Measurements from ENCODE around the gene PDE5A. TPM values are rescaled to one million over a fixed set of nuclear protein-coding genes. Genes with fewer than 3 reads are reported as not detected.

Gene PDE5A
- total RNA-seq, 2 donors from 2014 or later: 12.5 to 31.9 TPM

DNA sequence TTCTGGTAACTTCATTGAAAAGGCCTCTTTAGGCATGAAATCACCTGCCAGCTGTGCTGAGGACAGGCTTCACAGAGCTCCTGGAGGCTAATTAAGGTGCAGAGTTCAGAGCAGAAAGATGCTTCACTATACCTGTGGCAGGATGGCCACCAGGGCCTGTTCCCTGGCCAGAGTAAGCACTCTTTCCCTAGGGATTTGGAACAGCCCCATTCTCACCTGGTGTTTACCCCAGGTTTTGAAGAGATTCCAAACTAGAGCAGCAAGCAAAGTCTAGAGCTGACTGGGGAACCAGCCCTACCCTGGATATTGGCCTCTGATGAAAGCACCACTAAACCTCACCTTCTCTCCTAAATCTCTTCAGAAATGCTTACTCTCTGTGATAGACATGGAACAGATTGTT lies 148.8 kb downstream of the PDE5A start:
- no peak for DNase-seq
- Histone ChIP-seq H3K27me3 (no peaks in the 10 kb centered on the region), H3K9me3 (no peaks in the 10 kb centered on the region), H3K4me3 (no peak overlapping the region), H3K4me1 (no peaks in the 10 kb centered on the region), H3K27ac (no peak overlapping the region), H3K36me3 (replicated peaks in 1 of 2; ENCODE audit: insufficient read depth in 1 of 2, low read depth in 2 of 2) (peaks cover 0 to 1% of the 10 kb centered on the region in 2 donors)
- no peak for TF ChIP-seq POLR2A (IDR thresholded peaks at IDR 0.05)
- TF ChIP-seq, protein P1, sequence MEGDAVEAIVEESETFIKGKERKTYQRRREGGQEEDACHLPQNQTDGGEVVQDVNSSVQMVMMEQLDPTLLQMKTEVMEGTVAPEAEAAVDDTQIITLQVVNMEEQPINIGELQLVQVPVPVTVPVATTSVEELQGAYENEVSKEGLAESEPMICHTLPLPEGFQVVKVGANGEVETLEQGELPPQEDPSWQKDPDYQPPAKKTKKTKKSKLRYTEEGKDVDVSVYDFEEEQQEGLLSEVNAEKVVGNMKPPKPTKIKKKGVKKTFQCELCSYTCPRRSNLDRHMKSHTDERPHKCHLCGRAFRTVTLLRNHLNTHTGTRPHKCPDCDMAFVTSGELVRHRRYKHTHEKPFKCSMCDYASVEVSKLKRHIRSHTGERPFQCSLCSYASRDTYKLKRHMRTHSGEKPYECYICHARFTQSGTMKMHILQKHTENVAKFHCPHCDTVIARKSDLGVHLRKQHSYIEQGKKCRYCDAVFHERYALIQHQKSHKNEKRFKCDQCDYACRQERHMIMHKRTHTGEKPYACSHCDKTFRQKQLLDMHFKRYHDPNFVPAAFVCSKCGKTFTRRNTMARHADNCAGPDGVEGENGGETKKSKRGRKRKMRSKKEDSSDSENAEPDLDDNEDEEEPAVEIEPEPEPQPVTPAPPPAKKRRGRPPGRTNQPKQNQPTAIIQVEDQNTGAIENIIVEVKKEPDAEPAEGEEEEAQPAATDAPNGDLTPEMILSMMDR (IDR thresholded peaks at IDR 0.05): no peak
- intact Hi-C loops (cut with DNase I): no loop called here
- ATAC-seq: no peak

DNA sequence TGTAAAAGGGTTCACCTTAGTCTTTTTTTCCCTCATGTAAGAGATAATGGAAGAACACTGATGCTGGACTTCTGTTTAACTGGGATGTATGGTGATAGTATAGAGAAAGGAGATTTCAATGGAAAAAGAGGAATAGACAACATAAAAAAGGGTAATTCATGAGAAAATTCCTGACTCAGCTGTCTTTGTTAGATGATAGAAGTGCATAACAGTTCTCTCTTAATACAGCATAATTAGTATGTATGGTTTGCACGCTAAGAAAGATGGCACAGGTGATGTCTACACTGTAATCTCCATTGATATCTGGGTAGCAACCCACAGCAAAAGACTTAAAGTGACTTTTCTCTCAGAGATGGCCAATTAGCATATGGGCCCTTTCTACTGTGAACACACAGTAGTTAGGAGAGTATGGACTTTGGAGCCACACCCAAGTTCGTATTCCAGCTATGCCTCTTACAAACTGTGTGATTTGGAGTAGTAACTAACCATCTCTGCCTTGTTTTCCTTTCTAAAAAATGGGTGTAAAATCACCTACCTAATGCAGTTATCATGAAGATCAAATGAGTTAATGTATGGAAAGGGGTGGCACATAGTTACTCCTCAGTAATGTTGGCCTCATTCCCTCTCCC lies 149.3 kb downstream of the PDE5A start:
- Histone ChIP-seq H3K9me3 (no peaks in the 10 kb centered on the region), H3K4me1 (no peaks in the 10 kb centered on the region), H3K27me3 (no peaks in the 10 kb centered on the region), H3K4me3 (no peak overlapping the region), H3K27ac (no peak overlapping the region), H3K36me3 (replicated peaks in 1 of 2; ENCODE audit: insufficient read depth in 1 of 2, low read depth in 2 of 2) (peaks cover 0 to 1% of the 10 kb centered on the region in 2 donors)
- no peak for TF ChIP-seq POLR2A (IDR thresholded peaks at IDR 0.05)
- TF ChIP-seq, protein P1 (IDR thresholded peaks at IDR 0.05): no peak
- ATAC-seq: no peak
- DNase-seq: no peak
- intact Hi-C loops (cut with DNase I): no loop called here
- 94 to 97% methylated on average over 2 of the region's 2 CpGs for WGBS, 2 donors

DNA sequence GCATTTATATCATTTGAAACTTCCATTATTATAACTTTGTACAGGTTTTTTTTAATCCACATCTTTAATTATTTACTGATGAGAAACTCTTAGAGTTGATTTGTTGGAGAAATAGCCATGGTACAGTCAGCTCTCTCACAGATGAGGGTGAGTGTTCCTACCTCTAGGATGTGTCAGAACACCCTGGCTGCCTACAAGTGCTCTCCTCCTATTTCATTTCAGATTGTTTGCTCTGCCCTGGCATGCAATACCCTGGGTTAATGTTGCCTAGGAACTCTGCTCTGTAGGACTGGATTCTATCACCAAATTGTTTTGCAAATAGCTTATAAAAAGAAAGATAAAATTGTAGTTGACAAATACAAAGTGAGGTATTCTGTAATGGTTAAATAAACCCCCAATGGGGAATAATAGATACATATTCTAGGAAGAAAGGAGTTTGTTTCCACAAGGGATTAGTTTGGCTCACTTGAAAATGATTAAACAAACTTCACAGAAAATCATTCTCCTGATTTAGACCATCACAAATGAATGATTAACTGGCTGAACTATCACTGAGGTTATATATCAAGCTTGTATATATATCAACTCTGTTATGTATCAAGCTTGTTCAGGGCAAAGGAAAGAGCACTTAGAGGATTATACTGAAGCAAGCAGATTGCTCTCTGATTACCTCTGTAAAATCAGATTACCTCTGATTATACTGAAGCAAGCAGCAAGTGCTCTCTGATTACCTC lies 150.0 kb downstream of the PDE5A start:
- no peaks in the 10 kb centered on the region for H3K4me1 ChIP-seq
- DNase-seq (peak in 1 of 4 donors; percentile 4), ATAC-seq (no peak)
- no peaks in the 10 kb centered on the region for H3K27me3 ChIP-seq
- no peak overlapping the region for H3K4me3 ChIP-seq
- intact Hi-C loops (cut with DNase I): no loop called here
- no peak for TF ChIP-seq POLR2A (IDR thresholded peaks at IDR 0.05)
- TF ChIP-seq, protein P1 (IDR thresholded peaks at IDR 0.05): no peak
- H3K27ac ChIP-seq: no peak overlapping the region
- H3K36me3 ChIP-seq (replicated peaks in 1 of 2; ENCODE audit: insufficient read depth in 1 of 2, low read depth in 2 of 2): peaks cover 0 to 1% of the 10 kb centered on the region in 2 donors
- no peaks in the 10 kb centered on the region for H3K9me3 ChIP-seq

DNA sequence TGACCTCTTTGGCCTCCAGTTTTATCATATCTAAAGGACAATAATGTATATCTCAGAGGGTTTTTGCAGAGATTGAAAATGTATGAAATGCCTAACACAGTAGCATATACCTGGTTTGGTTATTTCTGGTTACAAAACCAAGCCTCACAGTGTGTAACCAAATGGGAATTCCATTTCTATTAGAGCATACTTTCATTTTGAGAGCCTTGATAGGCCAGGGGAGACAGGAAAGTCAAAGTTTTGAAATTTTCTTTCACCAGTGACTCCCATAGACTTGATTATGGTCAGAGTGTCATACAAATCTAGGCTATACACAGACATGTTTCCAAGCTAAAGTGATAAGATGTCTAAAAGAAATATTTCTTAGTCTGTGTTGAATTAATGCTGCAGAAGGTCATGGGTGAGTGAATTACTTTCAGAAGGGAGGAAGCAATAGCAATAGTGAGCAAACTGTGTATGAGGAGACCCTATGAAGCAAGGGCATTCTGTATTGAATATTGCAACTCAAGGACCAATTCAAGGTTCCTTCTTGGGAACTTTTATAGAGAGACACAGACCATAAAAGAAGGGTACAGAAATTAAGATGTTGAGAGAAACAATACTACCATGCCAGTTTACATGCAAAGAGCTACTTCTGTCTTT lies 151.1 kb downstream of the PDE5A start:
- H3K4me3 ChIP-seq: no peak overlapping the region
- TF ChIP-seq, protein P1 (IDR thresholded peaks at IDR 0.05): no peak
- TF ChIP-seq POLR2A (IDR thresholded peaks at IDR 0.05): no peak
- no peaks in the 10 kb centered on the region for H3K9me3 ChIP-seq
- no peak overlapping the region for H3K27ac ChIP-seq
- intact Hi-C loops (cut with DNase I): no loop called here
- peaks cover 0 to 1% of the 10 kb centered on the region in 2 donors for H3K36me3 ChIP-seq (replicated peaks in 1 of 2; ENCODE audit: insufficient read depth in 1 of 2, low read depth in 2 of 2)
- ATAC-seq: no peak
- no peaks in the 10 kb centered on the region for H3K27me3 ChIP-seq
- H3K4me1 ChIP-seq: no peaks in the 10 kb centered on the region
- DNase-seq: no peak
